Hematopoietic multipotent progenitor cell treated with erythropoietin and hydrocortisone succinate and interleukin-3 and kit ligand, for 8 days (in vitro differentiated cells): ENCODE data around the gene MAP4K5.

Experiments
- DNase-seq: peaks from one replicate; pipeline ENCODE4 v3.0.0-alpha.2; 2015

Gene MAP4K5

GRCh38 chr14:50397390-50398188, 134.8 kb downstream of the MAP4K5 start:
- no peak for DNase-seq

DNA sequence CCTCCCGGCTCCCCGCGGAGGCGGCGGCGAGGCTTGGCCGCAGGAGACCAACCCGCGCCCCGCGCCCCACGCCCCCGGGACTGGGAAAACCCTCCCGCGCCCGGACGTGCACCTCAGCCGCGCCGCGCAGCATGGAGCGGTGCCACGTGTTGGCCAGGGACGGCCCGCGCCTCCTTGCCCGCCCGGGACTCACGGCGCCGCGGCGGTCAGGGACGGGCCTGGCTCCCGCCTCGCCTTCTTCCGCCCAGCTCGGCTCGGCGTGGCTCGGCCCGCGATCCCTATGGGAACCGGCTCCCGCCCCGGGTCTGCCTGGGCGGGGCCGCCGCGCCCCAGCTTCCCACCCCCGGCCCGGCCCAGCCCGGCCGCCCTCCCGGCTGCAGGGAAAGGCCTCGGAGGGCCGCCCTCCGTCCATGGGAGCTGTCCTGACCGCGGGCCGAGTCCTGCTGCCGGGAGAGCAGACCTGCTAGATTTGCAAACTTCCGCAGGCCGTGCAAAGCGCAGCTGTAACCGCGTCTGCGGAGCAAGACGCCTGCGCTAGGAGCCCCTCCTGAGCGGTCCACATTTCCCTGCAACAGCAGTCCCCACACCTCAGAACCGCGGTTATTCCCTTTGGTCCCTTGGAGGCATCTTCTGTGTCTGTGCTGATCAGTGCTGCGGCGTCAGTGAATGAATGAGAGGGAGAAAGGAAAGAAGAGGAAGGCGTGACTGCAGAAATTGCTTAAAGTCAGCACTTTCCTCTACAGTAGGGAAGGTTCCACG, 135.6 kb downstream of the MAP4K5 start, which contains the start of gene CDKL1:
Gene CDKL1 (minus strand): TSS at position 251 of the 759 bp plus-strand sequence. CDS start 1,013 bp downstream, outside the sequence.
- DNase-seq, result peak; percentile 44

DNA sequence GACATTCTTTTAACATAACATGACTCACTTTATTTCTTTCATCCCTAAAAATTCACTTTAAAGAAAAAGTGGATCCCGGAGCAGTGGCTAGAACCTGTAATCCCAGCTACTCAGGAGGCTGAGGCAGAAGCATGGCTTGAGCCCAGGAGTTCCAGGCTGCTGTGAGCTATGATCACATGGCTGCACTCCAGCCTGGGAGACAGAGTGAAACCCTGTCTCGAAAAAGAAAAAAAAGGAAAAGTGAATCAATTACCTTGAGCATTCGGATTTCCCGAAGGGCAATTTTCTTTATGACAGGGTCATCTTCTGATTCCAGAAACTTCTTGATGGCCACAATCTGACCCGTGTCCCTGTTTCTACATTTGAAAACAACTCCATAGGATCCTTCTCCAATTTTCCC, 136.9 kb downstream of the MAP4K5 start:
- no peak for DNase-seq

DNA sequence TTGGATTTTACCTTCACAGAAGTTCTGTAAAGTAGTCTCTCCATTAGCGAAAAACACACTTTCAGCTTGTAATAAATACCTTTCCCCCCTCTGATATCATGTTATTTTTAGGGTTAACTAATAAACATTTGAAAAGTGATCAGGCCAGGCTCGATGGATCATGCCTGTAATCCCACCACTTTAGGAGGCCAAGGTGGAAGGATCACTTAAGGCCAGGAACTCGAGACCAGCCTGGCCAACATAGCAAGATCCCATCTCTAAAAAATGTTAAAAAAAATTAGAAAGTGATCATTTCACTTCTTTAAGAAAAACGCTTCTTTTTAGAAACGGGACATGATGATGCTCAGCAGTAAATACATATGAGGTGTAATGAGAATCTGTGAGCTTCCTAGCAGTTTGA, 137.7 kb downstream of the MAP4K5 start:
- no peak for DNase-seq

GRCh38 chr14:50389668-50390441, 142.5 kb downstream of the MAP4K5 start:
- no peak for DNase-seq

GRCh38 chr14:50388256-50388931, 144.0 kb downstream of the MAP4K5 start:
- no peak for DNase-seq

- DNase-seq, result no peak
Measured at GRCh38 chr14:50387548-50387947, 144.8 kb downstream of the MAP4K5 start.

- no peak for DNase-seq
Measured at GRCh38 chr14:50383618-50384225, 148.6 kb downstream of the MAP4K5 start.

DNA sequence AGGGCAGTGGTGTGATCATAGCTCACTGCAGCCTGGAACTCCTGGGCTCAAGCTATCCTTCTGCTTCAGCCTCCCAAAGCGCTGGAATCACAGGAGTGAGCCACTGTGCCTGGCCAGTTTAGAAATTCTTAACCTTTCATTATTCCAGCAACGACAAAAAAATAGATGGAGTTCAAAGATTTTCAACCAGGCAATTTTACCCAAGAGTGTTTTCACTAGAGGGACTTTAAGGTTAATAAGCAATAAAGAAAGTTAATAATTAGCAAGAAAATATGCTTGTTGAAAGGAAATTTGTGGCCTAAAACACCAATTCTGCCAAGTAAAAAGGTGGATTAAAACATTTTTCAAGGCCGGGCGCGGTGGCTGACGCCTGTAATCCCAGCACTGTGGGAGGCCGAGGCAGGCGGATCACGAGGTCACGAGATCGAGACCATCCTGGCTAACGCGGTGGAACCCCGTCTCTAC, 150.5 kb downstream of the MAP4K5 start:
- no peak for DNase-seq

- no peak for DNase-seq
Measured at GRCh38 chr14:50381008-50381407, 151.4 kb downstream of the MAP4K5 start.

DNA sequence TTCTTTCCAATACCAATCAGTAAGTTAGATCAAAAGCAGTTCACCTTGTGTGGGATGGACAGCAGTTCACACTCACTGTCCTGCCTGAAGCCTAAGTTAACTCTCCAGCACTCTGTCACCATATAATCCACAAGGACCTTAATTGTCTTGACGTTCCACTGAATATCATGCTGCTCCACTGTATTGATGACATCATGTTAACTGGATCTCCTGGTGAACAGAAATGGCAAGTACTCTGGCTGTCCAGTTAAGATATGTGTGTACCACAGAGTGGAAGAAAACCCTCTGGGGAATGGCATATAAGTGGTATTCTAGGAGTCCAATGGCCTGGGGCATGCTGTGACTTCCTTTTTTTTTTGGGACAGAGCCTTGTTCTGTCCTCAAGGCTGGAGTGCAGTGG, 151.9 kb downstream of the MAP4K5 start:
- DNase-seq, result no peak

DNA sequence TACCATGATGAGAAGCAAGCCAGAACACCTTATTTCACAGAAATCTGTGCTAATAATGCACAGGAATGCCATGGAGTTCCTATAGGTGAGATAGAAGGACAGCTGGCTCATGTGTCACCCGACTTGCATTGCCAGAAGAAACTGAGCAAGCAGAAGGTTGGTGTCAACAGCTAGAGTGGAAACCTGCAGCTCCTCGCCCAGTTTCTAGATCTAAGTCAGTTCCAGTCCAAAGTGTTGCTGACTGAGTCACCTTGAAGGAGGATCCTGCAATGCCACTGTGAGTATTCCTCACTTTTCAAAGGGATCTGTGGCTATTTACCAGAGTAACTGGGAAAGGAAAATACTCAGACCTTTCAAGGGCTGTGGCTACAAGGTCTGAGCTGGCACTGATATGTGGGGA, 152.8 kb downstream of the MAP4K5 start:
- DNase-seq, result no peak

GRCh38 chr14:50377550-50378085, 154.8 kb downstream of the MAP4K5 start:
- DNase-seq, result no peak

DNA sequence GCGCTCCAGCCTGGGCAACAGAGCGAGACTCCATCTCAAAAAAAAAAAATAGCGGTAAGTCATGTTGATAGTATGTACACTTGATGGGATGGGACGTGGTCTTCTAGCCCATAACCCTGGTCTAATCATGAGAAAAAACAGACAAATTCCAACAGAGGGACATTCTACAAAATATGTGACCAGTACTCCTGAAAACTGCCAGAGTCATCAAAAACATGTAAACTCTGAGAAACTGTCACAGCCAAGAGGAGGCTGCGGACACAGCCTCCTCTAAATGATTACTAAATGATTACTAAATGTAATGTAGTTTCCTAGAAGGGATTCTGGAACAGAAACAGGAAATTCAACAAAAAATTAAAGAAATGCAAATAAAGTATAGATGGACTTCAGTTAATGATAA, 156.6 kb downstream of the MAP4K5 start:
- no peak for DNase-seq

DNA sequence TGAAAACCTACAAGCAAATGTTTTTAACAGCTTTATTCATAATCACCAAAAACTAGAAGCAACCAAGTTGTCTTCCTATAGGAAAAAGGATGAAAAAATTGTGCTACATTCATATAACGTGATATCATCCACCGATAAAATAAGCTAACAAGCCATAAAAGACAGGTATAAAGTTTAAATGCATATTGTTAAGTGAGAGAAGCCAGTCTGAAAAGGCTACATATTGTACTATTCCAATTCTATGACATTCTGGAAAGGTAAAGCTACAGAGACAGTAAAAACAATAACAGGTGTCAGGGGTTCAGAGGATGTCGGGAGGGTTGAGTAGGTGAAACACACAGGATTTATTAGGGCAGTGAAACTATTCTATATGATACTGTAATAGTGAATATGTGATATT, 158.4 kb downstream of the MAP4K5 start:
- no peak for DNase-seq

DNA sequence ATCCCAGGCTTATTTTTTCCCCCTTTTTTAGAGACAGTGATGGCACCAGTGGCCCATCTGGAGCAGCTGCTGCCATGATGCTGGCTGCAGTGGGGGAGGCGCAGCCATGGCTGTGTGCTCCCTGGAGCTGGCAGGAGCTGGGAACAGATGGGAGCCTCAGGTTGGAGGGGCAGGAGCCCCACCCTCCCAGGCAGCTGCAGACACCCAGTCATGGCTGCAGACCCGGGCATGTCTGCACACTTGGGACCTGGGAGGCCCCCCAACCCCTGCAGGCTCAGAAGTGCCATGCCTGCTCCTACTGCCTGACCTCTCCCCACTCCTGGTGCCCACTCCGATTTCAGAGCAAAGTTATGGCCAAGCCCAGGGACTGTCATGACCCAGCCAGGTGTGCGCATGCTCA, 160.8 kb downstream of the MAP4K5 start:
- no peak for DNase-seq
